Progenitor cell of endocrine pancreas (in vitro differentiated cells): ENCODE measurements around the gene HLA-DOB. TPM values are rescaled to one million over a fixed set of nuclear protein-coding genes. Genes with fewer than 3 reads are reported as not detected.
A peak's percentile ranks its signal among the peaks of the same experiment; 100 is the strongest.
"Not testable (repeated sequence)": the region's sequence is repeated elsewhere in the genome, so short reads cannot be mapped to it uniquely, and the experiment has no call there.

Experiments used
- DNase-seq: peaks from one replicate; pipeline ENCODE4 v3.0.0; 2021; ENCODE audit warnings: low spot score; ENCODE audit not compliant: unreplicated experiment
- H3K27ac Mint-ChIP-seq: 2 replicates; pipeline ENCODE4 v1.8.0; 2021; ENCODE audit warnings: mild to moderate bottlenecking, moderate library complexity, mixed read lengths
- H3K27me3 Mint-ChIP-seq: 2 replicates; pipeline ENCODE4 v1.8.0; 2021; ENCODE audit warnings: mixed read lengths
- H3K36me3 Mint-ChIP-seq: 2 replicates; pipeline ENCODE4 v1.8.0; 2022; ENCODE audit warnings: mixed read lengths; ENCODE audit not compliant: insufficient read depth
- H3K4me1 Mint-ChIP-seq: 2 replicates; pipeline ENCODE4 v1.8.0; 2021; ENCODE audit warnings: low read depth, mixed read lengths
- H3K4me3 Mint-ChIP-seq: 2 replicates; pipeline ENCODE4 v1.8.0; 2021; ENCODE audit warnings: low read depth, mild to moderate bottlenecking, moderate library complexity, mixed read lengths
- H3K9me3 Mint-ChIP-seq: 2 replicates; pipeline ENCODE4 v1.8.0; 2021; ENCODE audit warnings: low read depth, mixed read lengths
- CTCF ChIP-seq: fragments of 200-600 bp; sonication (generic); IDR thresholded peaks from one replicate; pipeline ENCODE4 v1.5.0; 2021; ENCODE audit warnings: antibody characterized with exemption, mild to moderate bottlenecking; ENCODE audit not compliant: unreplicated experiment
- total RNA-seq: library from RNA; stranded (reverse); gene quantifications from 2 replicates; pipeline ENCODE4 v1.2.1, GENCODE V29; 2021

Gene HLA-DOB
- total RNA-seq, 1 donor from 2014 or later = not detected

GRCh38 chr6:32796848-32797776 lies 19.7 kb downstream of the HLA-DOB start:
- peaks cover 4% of the 10 kb centered on the region for H3K9me3 Mint-ChIP-seq
- peaks cover 2% of the 10 kb centered on the region for H3K4me1 Mint-ChIP-seq
- no peak overlapping the region for H3K27ac Mint-ChIP-seq
- DNase-seq = peak; percentile 71
- no peaks in the 10 kb centered on the region for H3K36me3 Mint-ChIP-seq
- peak overlapping the region; percentile 60 for H3K4me3 Mint-ChIP-seq
- TF ChIP-seq CTCF = peak; percentile 87
- H3K27me3 Mint-ChIP-seq = peaks cover 70% of the 10 kb centered on the region

DNA sequence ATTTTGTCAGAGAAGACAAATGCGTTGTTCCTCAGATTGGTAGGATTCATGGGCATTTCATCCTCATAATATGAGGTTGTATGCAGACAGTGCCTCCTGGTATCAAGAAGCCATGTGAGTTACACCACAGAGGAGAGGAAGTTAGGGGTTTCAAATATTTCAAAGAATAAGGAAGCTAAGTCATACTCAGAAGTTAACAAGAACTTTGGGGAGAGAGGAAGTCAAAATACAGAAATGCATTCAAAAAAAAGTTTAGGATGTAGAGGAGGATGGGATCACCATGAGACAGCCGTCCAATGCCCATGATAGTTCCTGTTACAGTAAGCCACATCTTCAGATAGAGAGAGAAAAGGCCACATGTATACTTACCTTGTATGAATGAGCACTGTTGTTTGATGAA lies 22.3 kb downstream of the HLA-DOB start:
- Mint-ChIP-seq H3K4me3 (no peak overlapping the region), H3K27ac (no peak overlapping the region), H3K4me1 (peaks cover 2% of the 10 kb centered on the region), H3K36me3 (no peaks in the 10 kb centered on the region), H3K27me3 (peaks cover 65% of the 10 kb centered on the region), H3K9me3 (peaks cover 4% of the 10 kb centered on the region)
- no peak for TF ChIP-seq CTCF
- DNase-seq = no peak

DNA sequence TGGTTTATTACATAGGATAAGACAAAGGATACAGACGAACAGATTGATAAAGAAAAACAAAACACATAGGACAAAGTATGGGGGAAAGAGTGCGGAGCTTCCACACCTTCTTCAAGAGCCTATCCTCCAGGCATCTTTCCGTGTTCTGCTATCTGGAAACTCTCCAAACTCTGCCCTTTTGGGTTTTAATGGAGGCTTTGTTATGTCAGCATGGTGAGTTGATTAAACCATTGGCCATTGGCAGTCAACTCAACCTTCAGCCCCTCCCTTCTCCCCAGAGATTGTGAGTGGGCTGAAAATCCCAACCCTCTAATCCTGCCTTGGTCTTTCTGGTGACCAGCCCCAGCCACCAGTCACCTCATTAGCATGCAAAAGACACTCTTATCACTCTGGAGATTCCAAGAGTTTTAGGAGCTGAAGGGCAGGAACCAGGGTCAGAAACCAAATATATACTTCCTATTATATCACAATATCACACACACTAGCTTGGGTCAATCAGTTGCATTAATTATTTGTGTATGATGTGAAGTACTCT lies 23.8 kb downstream of the HLA-DOB start:
- Mint-ChIP-seq H3K36me3 (no peaks in the 10 kb centered on the region), H3K4me1 (peaks cover 2% of the 10 kb centered on the region), H3K27ac (no peak overlapping the region), H3K9me3 (no peaks in the 10 kb centered on the region), H3K27me3 (peaks cover 57% of the 10 kb centered on the region), H3K4me3 (no peak overlapping the region)
- no peak for TF ChIP-seq CTCF
- DNase-seq = no peak

DNA sequence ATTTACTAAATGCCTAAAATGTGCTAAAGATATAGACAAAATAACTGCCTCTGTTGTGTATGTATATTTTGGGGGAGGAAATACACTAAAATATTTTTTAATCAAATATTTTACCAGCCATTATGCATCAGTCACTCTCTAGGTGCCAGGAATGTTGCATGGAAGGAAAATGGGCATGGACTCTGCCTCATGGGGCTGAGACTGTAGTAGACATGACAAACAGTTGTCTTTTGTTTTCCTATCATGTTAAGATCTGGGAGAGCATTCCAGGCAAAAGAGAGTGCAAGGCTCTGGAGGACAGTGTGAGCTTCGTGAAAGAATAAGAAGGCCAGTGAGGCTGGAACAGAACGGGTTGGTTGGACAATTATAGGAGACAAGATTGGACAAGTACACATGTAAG lies 26.5 kb downstream of the HLA-DOB start:
- H3K4me1 Mint-ChIP-seq = no peaks in the 10 kb centered on the region
- no peak for DNase-seq
- no peak for TF ChIP-seq CTCF
- H3K27ac Mint-ChIP-seq = no peak overlapping the region
- H3K9me3 Mint-ChIP-seq = no peaks in the 10 kb centered on the region
- H3K36me3 Mint-ChIP-seq = no peaks in the 10 kb centered on the region
- H3K27me3 Mint-ChIP-seq = peaks cover 52% of the 10 kb centered on the region
- no peak overlapping the region for H3K4me3 Mint-ChIP-seq

- H3K27ac Mint-ChIP-seq = no peak overlapping the region
- no peak for DNase-seq
Observed at GRCh38 chr6:32785781-32786533, 30.8 kb downstream of the HLA-DOB start.

DNA sequence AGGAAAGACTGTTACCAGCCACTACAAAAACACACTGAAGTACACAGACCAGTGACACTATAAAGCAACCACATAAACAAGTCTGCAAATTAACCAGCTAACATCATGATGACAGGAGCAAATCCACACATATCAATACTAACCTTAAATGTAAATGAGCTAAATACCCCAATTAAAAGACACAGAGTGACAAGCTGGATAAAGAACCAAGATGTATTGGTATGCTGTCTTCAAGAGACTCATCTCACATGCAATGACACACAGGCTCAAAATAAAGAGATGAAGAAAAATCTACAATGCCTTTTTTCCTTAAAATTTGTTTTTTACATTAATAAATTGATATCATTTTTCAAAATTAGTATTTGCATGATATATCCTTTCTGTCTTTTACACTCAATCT lies 33.9 kb downstream of the HLA-DOB start:
- H3K27me3 Mint-ChIP-seq = peaks cover 21% of the 10 kb centered on the region

More at GRCh38 chr6:32785781-32786533, 30.8 kb downstream of the HLA-DOB start:
- Mint-ChIP-seq H3K36me3 (no peaks in the 10 kb centered on the region), H3K9me3 (no peaks in the 10 kb centered on the region), H3K4me3 (no peak overlapping the region), H3K4me1 (no peaks in the 10 kb centered on the region), H3K27me3 (peaks cover 23% of the 10 kb centered on the region)
- TF ChIP-seq CTCF = peak; percentile 65

More for the DNA sequence above, 33.9 kb downstream of the HLA-DOB start:
- H3K27ac Mint-ChIP-seq, DNase-seq, H3K4me3 Mint-ChIP-seq, H3K36me3 Mint-ChIP-seq, H3K9me3 Mint-ChIP-seq, H3K4me1 Mint-ChIP-seq: not testable (repeated sequence)
